Fibroblast of villous mesenchyme (primary cell): ENCODE data around the gene NAPB. TPM values are rescaled to one million over a fixed set of nuclear protein-coding genes. Genes with fewer than 3 reads are reported as not detected.

Experiments used
- DNase-seq: peaks from one replicate; pipeline ENCODE4 v3.0.0-alpha.2; 2010; ENCODE audit warnings: low read depth
- H3K4me3 ChIP-seq: 2 replicates; pipeline ENCODE4 v1.5.1; 2011; ENCODE audit warnings: low read depth, mild to moderate bottlenecking, low read length
- small RNA-seq: library from RNA; depleted of rRNA; stranded (forward); fragments of <200 nt; gene quantifications from one replicate; pipeline ENCODE3, GENCODE V24; 2012
- total RNA-seq: library from RNA; depleted of rRNA; stranded (reverse); fragments of >200 nt; gene quantifications from 2 replicates; pipeline ENCODE4 v1.2.3, GENCODE V29; 2012
- TF ChIP-seq, protein P1 (sequence below): IDR thresholded peaks from 2 replicates; pipeline ENCODE4 v1.5.1; 2012; ENCODE audit warnings: low read depth, mild to moderate bottlenecking, low read length; ENCODE audit not compliant: insufficient read depth

The NAPB gene
- total RNA-seq, 1 donor: 9.5 TPM

DNA sequence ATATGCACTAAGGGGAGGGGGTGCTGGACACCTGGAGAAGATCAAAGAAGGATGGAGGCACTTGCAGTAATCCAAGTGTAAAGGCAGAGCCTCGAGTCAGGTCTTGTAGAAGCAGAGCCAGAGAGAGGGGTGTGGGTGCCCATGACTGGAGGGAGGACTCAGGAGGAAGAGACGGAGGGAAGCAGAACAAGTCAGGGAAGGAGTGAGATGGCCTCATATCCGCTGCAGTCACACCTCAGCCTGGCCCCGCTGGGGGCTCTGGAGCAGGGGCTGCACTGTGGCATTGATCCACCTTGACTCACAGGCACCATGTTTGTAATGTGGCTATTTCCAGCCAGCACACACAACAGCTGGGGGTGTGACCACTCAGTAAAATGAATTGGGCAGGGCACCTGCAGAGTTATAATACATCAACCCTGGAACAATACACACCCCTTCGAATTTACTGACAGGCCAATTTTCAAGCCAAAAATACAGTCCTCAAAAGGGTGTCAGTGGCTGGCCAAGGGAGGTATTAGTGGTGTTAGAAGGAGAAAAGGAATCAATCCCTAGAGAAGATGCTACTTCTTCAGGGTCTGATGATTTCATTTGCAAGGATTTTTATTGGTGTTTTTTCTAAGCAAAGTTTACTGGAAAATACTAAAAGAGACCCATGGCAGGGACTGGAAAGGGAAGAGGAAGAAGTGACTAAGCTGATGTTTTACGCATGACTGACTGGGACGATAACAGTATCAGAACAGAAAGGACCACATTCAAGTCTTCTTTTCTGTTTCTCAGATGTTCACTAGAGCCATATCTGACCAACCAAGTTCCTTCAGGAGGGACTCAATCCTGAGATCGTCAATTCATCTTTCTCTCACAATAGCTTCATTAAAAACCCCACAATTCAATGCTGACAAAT lies 89.6 kb downstream of the NAPB start:
- no peak overlapping the region for H3K4me3 ChIP-seq
- TF ChIP-seq, protein P1, sequence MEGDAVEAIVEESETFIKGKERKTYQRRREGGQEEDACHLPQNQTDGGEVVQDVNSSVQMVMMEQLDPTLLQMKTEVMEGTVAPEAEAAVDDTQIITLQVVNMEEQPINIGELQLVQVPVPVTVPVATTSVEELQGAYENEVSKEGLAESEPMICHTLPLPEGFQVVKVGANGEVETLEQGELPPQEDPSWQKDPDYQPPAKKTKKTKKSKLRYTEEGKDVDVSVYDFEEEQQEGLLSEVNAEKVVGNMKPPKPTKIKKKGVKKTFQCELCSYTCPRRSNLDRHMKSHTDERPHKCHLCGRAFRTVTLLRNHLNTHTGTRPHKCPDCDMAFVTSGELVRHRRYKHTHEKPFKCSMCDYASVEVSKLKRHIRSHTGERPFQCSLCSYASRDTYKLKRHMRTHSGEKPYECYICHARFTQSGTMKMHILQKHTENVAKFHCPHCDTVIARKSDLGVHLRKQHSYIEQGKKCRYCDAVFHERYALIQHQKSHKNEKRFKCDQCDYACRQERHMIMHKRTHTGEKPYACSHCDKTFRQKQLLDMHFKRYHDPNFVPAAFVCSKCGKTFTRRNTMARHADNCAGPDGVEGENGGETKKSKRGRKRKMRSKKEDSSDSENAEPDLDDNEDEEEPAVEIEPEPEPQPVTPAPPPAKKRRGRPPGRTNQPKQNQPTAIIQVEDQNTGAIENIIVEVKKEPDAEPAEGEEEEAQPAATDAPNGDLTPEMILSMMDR: no peak
- no peak for DNase-seq

DNA sequence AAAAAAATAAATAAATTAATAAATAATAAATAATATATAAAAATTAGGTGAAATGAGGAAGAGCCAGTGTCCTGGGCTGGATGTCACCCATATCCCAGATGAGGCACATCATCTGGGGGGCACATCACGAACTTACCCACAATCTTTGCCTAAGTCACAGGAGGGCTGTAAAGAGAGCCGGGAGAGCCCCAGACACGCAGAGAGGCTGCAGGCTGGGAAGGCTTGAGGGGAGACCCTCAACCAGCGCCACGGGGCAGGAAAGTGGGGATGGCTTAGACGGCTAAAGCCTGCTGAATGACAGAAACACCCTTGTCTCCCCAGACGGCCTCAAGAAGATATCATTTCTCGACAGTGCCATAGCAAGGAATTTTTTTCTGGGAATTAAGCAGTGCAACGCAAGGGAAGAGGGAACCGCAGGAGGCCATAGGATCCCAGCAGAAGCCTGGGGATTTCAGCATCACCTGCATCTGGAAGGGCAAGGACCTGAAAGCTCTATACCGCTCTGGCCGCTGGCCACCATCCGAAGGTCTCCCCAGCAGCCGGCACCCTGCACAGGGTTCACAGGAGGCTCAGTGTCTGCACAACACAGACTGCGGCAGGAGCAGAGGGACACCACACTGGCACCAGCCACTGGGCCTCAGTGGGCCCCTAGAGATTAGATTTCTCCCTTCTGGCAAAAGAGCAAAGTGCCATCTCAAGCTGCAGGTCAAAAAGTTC lies 93.5 kb downstream of the NAPB start:
- no peak for DNase-seq
- no peak overlapping the region for H3K4me3 ChIP-seq
- TF ChIP-seq, protein P1: no peak

DNA sequence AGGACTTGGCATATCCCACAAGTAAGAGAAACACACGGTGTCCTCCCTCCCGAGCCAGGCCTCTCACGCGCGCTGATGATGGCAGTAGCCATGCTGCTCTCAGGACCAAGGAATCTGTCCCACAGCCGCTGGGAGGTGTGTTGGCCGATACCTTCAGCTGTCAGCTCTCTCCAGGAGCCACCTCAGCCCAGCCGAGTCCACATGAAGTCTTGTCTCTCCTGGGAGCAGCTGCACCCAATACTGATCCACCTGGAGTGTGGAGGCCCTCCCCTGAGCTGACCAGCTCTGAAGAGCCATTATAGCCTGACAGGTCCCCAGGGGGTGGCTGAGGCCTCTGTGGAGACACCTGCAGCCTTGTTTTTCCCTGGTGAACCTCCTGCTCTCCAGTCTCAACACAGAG lies 94.5 kb downstream of the NAPB start:
- H3K4me3 ChIP-seq: no peak overlapping the region
- TF ChIP-seq, protein P1: no peak
- DNase-seq: no peak

GRCh38 chr20:23325107-23325506 lies 96.2 kb downstream of the NAPB start:
- TF ChIP-seq, protein P1: no peak
- no peak overlapping the region for H3K4me3 ChIP-seq
- no peak for DNase-seq

Small RNAs within 50 kb of the gene (small RNA-seq; reads per million reads assigned to genes)
- gene RF00019 (not detected), gene RNA5SP479 (not detected)

Other genes starting within 250 kb of the NAPB start
- gene NXT1, start 70.7 kb downstream of the NAPB start, total RNA-seq: 22.9 and 25.4 TPM in 2 replicates
- 17.7 and 19.4 TPM in 2 replicates for gene GZF1, start 59.3 kb downstream of the NAPB start, total RNA-seq
- gene CSTL1, start 18.2 kb upstream of the NAPB start, total RNA-seq: not detected in 2 replicates
- gene CST11, start 31.4 kb upstream of the NAPB start, total RNA-seq: not detected in 2 replicates
- not detected in 2 replicates for gene CST8, start 69.6 kb upstream of the NAPB start, total RNA-seq
- not detected in 2 replicates for gene CST9L, start 147.0 kb upstream of the NAPB start, total RNA-seq
- gene CST9, start 184.4 kb upstream of the NAPB start, total RNA-seq: not detected in 2 replicates
- gene CST3, start 216.5 kb upstream of the NAPB start, total RNA-seq: 55.3 and 123 TPM in 2 replicates